Endothelial cell of hepatic sinusoid (primary cell): ENCODE measurements around the gene FBP1.

Experiments
- in situ Hi-C: cut with HindIII; loops from 2 replicates; pipeline ENCODE4 v1.10.0; 2017; ENCODE audit warnings: low sequenced_read_pairs

The FBP1 gene

GRCh38 chr9:94657021-94657725 lies 17.9 kb upstream of the FBP1 start:
- in situ Hi-C loops, result no loop called here

DNA sequence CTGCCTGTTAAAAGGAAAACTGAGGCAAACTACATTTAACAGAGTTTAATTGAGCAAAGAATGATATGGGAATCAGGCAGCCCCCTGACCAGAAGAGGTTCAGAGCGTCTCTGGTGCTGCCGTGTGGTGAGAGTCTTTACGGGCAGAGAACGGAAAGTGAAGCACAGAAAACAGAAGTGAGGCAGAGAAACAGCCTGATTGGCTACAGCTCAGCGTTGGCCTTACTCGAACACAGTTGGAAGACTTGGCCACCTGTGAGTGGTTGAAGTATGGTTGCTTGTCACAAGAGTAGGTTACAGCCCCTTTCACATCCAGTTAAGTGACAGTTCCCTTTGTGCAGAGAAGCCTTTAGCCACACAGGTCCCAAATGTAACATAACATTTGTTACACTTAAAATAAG lies 16.9 kb upstream of the FBP1 start:
- in situ Hi-C loops, result no loop called here

DNA sequence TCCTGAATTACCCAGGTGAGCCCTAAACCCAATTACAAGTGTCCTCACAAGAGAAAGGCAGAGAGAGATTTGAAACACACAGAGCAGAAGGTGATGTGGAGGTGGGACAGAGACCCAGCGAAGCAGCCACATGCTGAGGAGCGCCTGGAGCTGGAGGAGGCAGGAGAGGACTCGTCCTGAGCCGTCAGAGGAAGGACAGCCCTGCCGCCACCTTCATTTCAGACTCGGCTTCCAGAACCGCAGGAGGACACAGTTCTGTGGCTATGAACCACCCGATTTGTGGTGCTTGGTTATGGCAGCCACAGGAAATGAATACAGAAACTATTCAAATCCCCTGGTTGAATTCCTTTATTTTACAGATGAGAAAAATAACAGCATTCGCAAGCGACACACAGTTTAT lies 16.4 kb upstream of the FBP1 start:
- in situ Hi-C loops, result no loop called here

GRCh38 chr9:94654165-94654894 lies 15.0 kb upstream of the FBP1 start:
- in situ Hi-C loops, result no loop called here

- in situ Hi-C loops, result no loop called here
These were observed 11.6 kb upstream of the FBP1 start for GRCh38 chr9:94650949-94651348.

DNA sequence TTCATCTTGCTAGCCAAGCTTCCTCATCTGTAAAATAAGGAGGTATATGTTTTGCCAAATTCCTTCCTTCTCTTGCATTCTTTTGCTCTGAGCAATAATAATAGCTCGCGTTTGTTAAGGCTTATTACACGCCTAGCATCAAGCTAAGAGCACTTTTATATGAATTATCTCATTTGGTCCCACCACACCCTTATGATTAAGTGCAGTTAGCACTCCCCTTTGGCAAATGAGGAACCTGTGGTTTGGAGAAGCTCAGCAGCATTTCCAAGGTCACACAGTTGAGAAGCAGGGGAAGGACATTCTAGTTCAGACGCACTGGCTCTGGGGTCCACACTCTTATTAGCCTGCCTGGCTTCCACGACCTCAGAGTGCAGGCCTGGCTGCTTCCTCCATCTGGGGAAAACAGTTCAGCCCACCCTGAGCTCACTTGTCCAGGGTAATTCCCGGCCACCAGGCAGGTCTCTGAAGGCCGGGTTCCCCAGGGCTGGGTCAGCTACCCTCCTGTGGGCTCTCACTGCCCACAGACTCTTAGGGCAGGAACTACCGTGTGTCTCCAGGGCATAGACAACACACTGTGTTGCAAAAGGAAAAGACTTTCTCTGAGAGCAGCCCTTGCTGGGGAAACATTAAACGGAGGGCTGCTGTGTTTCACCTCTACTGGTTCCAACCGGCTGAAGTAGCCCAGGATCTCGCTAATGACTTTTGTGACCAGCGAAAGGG lies 9.9 kb upstream of the FBP1 start:
- in situ Hi-C loops, result no loop called here

DNA sequence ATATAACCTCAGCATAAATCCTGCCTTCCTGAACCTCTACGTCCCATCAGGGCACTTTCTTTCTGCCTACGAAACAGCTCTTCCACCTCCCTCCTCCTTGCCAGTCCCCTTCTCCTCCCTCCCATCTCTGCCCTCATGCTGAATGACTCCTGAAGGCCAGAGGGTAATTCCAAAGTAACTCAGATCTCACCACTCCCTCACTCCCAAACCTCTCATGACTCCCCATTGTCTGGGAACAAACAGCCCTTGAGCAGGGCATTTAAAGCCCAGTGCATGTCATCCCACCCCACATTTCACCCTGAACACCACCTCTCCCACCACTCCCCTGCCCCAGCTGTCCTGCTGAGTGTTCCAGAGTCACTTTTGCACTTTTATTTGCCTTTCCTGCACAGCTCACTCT lies 8.9 kb upstream of the FBP1 start:
- in situ Hi-C loops, result no loop called here

DNA sequence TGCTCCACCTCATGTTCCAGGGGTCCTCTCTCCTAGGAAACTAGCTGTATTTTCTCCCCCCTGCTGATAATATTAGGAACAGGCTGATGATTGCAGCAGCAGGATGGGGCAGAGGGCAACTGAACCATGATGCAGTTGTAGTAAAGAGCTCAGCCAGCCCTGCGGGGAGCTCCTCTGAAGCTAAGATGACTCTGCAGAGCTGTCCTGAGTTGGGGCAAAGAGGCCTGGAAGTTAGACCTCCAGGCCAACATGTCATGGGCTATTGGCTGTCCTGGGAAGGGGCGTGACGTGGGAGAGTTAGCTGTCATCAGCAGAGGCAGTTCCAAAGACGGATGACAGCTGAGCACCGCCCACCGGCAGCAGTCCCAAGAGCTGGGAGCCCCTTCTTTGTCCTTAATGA lies 6.6 kb upstream of the FBP1 start:
- in situ Hi-C loops, result no loop called here

- in situ Hi-C loops, result no loop called here
These were observed 5.2 kb upstream of the FBP1 start for GRCh38 chr9:94644543-94644942.

- in situ Hi-C loops, result no loop called here
These were observed 4.4 kb upstream of the FBP1 start for GRCh38 chr9:94643741-94644140.

DNA sequence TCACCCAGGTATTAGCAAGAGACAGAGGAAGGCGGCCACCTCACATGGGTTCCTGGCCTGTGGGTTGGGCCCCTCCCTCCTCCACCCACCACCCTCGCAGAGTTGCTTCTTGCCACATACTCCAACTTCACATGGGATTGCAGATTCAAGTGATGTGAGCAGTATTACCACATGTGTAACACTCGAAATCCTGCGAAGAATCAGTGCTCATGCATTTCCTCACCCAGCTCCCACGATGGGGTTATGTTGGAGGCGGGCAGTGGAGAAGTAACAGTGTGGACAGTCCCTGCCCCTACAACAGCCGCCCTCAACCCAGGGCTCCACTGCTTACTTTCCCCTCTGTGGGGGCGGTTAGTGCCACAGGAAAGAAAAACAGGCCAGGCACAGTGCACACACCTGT lies 3.9 kb upstream of the FBP1 start:
- in situ Hi-C loops, result no loop called here

DNA sequence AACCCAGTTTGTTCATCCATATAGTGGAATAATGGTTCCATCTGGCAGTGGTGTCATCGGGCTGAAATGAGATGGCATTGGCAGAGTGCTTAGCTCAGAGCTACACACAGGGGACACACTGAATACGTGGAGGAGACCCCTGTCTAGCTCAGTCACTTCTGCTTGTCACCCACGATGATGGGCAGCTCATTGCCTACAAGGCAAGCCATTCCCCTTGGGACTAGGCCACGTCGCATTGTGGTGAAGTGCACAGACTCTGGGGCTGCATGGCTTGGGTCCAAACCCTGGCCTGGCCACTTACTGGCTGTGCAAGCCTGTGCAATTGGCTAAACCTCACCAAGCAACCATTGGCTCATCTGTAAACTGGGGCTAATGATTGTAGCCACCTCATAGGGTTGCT lies 3.2 kb upstream of the FBP1 start:
- in situ Hi-C loops, result no loop called here

GRCh38 chr9:94639999-94640376 lies 670 bp upstream of the FBP1 start:
- in situ Hi-C loops, result no loop called here

DNA sequence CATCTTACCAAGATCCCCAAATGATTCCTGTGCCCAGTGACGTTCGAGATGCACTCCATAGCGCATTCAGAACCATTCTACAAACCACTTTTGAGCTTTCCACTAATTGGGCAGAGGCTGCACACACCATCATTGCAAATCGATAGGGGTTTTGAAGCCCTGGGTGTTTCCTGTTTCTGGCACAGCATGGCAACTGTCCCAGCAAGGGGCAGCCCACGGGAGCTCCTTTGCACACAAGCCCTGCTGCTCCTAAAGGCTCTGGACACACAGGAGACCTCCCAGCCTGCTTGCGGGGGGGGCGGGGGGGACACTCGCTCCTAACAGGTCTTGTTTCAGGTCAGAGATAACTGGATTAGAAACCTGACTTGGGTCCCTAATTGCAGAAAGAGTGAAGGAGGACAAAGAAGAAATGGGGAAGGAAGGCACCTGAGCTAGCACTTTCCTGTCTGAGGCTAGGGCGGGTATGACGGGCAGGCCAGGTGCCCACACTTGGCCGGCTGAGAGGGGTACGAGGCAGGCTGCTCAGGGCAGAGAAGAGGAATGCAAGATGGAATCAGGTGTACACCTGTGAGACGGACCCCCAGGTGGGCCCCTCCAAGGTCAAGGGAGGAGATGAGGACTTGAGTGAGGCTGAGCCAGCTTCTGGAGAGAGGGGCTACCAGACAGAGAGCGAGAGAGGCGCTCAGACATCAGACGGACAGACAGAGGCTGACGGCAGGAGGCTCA lies 820 bp downstream of the FBP1 start:
- in situ Hi-C loops, result no loop called here

DNA sequence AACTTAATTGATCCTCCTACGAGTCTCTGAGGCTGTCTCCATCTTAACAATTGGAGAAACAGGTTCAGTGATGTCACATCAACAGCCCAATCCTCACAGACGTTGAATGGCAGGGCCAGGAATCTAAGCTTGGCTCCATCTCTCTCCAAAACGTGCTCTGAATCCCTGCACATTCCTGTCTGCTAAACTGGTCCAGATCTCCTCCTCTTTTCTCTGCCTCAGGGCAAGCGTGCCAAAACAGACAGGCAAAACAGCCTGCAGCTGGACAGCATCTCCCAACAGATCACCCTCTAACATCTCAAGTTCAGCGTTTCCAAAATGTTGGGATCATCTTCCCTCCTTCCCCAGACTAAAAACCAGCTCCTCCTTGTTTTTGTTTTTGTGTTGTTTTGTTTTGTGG lies 6.6 kb downstream of the FBP1 start:
- in situ Hi-C loops, result no loop called here

DNA sequence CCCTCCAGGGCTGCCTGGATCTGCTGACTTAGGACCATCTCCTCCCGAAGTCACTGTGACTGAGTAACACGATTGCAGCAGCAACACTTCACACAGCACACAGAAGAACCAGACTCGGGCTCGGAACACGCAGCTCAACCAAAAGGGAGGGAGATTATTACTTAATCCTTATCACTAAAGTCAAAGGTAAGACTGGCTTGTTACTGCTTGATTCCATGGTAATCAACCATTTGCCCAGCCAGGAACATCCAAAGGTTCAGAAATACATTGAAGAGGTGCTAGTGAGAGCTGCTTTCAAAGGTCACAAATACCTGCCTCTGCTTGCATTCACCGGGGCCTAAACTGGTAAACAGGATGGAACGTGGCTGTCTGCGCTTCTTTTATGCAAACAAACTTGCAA lies 7.7 kb downstream of the FBP1 start:
- in situ Hi-C loops, result no loop called here

DNA sequence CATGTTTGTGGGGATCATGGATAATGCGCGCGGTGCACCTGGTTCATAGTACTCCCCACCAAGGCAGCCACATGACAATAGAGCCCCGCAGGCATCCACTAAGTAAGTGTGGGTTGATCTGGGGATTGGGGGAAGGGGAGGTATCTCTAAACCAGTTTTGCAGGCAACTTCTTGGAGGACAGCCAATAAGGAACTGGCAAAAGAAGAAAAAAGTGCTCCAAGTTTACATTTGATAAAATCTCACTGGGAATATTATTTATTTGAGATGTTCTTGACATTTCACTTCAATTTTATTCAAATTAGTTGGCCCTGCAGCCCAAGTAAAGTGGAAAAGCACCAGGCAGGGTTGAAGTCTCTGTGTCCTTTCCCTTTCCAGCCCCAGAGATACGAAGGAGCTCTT lies 8.5 kb downstream of the FBP1 start:
- in situ Hi-C loops, result no loop called here

DNA sequence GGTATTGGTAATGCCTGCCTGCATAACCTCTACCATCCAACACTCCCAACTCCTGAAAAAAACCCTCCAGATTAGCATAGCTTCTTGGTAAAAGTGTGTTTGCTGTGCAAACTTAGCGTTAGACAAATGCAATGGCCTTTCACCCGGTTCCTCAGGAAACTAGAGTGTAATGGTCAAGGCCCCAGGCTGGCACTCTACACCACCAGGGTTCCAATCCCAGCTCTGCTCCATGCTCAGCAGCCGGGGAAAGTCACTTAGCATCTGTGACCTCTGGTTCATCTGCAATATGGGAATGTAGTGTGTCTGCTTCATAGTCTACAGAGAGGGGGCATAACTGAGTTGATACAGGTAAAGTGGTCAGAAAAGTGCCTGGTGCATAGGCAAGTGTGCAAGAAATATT lies 9.0 kb downstream of the FBP1 start:
- in situ Hi-C loops, result no loop called here

- in situ Hi-C loops, result no loop called here
These were observed 12.0 kb downstream of the FBP1 start for GRCh38 chr9:94627287-94627686.

DNA sequence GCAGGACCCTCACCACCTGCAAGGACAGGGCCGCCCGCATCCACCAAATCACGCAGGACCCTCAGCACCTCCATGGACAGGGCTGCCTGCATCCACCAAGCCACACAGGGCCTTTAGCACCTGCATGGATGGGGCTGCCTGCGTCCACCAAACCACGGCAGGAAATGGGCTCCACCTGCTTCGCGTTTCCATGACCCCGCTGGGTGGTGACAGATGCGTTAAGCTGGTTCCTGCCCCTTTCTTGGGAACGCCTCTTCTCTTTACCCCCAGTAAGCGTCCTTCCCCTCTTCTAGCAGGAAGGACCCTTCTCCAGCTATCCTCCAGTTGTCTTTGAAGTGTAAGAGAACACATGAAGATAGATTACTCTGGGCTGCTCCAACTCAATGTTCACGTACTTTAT lies 13.5 kb downstream of the FBP1 start:
- in situ Hi-C loops, result no loop called here

DNA sequence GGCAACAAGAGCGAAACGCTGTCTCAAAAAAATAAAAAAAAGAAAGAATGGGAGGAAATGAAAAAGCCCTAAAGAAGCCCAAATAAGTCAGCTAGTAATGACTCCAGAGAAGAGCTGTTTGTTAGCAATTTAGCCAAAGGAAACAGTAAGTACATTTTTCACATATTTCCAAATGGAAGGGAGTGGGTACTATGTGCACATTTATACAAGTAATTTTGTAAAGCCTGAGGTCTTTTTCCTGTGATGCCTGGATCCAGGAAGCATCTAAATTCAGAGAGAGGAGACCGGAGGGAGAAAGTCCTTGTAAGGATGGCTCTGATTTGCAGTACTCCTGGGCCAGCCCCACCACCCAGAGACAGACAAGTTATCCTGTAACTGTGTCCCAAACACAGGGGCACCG lies 14.7 kb downstream of the FBP1 start:
- in situ Hi-C loops, result no loop called here

- in situ Hi-C loops, result no loop called here
These were observed 16.1 kb downstream of the FBP1 start for GRCh38 chr9:94623253-94623652.
